ENCODE results near the gene NFYB. TPM values are rescaled to one million over a fixed set of nuclear protein-coding genes. Genes with fewer than 3 reads are reported as not detected.

Gene NFYB
- polyA plus RNA-seq, 1 donor from 2014 or later: 33.3 TPM

DNA sequence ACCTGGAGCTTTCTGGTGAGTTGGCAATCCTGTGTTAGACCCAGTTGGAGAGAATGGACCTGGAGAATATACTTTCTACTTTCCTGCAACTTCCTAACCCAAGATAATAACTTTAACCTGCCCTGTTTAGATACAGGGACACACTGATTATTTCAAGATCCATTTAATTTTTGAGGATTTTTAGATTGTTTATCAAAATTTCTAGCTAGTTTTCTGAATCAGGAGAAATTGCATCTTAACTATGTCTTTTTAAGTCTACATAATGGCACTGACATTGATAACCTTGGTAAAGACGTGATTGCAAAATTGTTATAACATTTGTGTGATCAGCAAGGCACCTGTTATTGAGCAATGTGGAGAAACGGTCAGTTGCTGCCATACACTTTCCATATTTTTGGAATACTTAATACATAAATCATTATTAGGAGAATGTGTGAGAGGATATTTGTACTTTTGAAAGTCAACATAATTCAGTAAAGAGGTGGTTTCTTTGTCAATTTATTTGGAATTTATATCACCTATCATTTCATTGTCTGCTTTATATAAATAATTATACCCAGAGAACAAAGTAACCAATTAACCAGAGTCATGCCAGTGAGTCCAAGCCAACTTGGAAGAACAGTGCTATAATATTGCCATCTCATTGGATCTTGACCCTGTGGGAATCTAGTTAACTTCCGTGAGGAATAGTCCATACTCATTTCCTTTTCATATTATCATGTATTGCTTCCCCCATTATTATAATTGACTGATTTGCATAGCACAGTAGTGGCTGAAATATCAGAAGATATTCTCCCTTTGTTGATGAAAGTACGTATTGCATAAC lies 28.4 kb downstream of the NFYB start:
- H3K4me3 Mint-ChIP-seq: no peak overlapping the region
- peaks cover 3% of the 10 kb centered on the region for H3K36me3 Mint-ChIP-seq
- peaks cover 8 to 11% (median 10%) of the 10 kb centered on the region in 3 donors for H3K4me1 Mint-ChIP-seq
- H3K27ac Mint-ChIP-seq: peak overlapping the region in 1 of 3 donors; percentile 79
- H3K9me3 Mint-ChIP-seq: no peaks in the 10 kb centered on the region
- H3K27me3 Mint-ChIP-seq: no peaks in the 10 kb centered on the region

DNA sequence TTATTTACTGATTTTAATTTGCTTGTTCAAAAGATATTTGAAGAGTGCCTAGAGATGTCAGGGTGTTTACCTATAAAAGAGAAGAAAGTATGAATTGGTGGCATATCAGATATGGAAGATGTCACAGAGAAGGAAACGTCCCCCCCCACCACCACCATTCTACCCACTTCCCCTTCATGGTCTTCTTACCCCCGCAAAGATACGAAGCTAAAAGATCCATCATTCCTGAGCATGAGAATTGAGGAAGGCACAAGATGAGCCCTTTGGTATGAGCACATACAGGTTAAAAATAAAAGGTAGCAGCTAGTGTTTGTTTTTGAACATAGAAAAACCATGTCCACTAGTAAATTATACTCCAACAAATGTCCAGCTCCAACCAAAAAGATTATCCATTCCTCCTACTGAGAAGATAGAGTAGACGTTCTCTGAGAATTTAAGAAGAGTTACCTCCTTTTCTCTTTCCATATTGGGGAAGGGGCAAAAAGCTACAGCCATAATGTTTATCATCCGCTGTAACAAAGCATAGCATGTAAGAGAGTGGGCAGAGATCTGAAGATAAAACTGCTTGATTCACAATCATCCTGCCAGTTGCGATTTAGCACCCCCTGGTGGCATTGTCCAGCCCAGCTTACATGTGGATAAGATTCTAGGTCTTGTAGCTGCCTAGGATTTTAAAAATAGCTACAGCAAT lies 29.1 kb downstream of the NFYB start:
- peaks cover 3% of the 10 kb centered on the region for H3K36me3 Mint-ChIP-seq
- no peaks in the 10 kb centered on the region for H3K9me3 Mint-ChIP-seq
- peak overlapping the region in 1 of 3 donors; percentile 79 for H3K27ac Mint-ChIP-seq
- no peaks in the 10 kb centered on the region for H3K27me3 Mint-ChIP-seq
- H3K4me1 Mint-ChIP-seq: peaks cover 6 to 11% (median 10%) of the 10 kb centered on the region in 3 donors
- H3K4me3 Mint-ChIP-seq: peak overlapping the region in 1 of 4 donors; percentile 8

DNA sequence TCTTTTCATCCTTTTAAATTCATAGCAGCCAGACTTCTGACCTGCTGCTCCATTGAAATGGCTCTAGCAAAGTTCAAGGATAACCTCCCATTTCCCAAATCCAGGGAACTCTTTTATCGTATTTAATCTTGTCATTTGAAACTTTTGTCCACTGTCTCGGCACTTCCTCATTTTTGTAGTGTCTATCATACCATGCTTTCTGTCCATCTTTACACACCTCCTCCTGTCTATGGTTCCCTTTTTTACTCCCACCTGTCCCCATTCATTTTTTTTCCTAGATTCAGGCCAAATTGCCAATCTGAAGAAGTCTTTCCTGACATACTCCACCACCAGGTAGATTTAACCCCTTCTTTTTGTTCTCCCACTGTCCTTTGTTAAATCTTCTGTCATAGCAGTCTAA lies 31.0 kb downstream of the NFYB start:
- Mint-ChIP-seq H3K9me3 (no peaks in the 10 kb centered on the region), H3K27me3 (no peaks in the 10 kb centered on the region), H3K36me3 (peaks cover 3% of the 10 kb centered on the region), H3K4me1 (peaks cover 6 to 11% (median 10%) of the 10 kb centered on the region in 3 donors), H3K4me3 (no peak overlapping the region), H3K27ac (no peak overlapping the region)

DNA sequence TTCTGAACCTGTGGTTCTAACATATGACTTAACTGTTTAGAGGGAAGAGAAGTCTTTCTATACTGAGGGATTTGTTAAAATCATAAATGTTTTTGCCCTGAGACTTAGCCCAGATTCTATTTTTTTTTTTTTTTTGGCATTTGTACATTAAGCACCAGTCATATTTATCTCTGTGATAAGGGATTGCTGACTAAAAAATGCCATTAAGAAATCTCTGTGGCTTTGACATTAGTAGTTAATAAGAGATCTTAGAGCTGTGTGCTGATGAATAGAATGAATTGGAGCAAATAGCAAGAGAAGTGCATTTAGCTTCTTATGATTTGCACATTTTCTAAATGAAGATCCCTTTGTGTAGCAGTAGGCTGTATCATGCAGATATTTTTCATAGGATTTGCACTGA lies 32.5 kb downstream of the NFYB start:
- Mint-ChIP-seq H3K36me3 (peaks cover 6% of the 10 kb centered on the region), H3K4me3 (no peak overlapping the region)

DNA sequence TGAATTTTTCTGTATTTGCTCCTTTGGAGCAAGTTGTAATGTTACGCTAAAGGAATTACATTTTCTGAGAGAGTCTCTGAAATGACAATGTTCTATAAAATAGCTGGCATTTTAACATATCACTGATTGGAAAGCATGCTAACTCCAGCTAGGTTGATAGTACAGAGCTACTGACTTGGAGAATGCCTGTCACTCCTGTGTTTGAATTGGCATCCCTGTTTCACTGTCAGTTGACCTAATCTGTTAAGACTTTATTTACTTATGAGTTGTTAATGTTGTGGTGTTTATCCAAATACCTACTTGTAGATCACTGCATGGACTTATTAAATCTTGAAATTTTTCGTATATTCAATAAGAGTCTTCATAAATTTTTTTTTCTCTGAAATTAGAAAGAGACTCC lies 40.1 kb downstream of the NFYB start:
- Mint-ChIP-seq H3K4me1 (no peaks in the 10 kb centered on the region), H3K36me3 (peaks cover 6% of the 10 kb centered on the region), H3K27me3 (no peaks in the 10 kb centered on the region), H3K4me3 (no peak overlapping the region), H3K9me3 (no peaks in the 10 kb centered on the region), H3K27ac (peak overlapping the region in 1 of 3 donors; percentile 23)

More for the DNA sequence above, 32.5 kb downstream of the NFYB start:
- Mint-ChIP-seq H3K27ac (no peak overlapping the region), H3K27me3 (no peaks in the 10 kb centered on the region), H3K9me3 (no peaks in the 10 kb centered on the region), H3K4me1 (peaks cover 3 to 10% (median 7%) of the 10 kb centered on the region in 3 donors)

DNA sequence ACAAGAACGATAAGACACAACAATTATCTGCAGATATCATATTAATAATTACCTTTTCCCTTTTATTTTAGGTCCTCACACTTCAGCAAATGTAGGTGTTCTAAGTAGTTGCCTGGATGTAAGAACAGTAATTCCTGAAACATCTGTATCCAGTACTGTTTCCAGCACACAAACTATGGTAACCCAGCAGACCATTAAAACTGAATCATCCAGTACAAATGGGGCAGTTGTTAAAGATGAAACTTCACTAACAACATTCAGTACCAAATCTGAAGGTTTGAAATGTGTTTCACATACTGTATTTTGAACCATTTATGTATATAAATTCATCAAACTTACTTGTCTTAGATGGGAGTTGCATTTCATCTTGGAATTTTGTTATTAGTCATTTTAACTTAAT lies 42.7 kb downstream of the NFYB start:
- H3K27me3 Mint-ChIP-seq: no peaks in the 10 kb centered on the region
- no peak overlapping the region for H3K27ac Mint-ChIP-seq
- no peaks in the 10 kb centered on the region for H3K9me3 Mint-ChIP-seq
- no peak overlapping the region for H3K4me3 Mint-ChIP-seq
- no peaks in the 10 kb centered on the region for H3K4me1 Mint-ChIP-seq
- peaks cover 1% of the 10 kb centered on the region for H3K36me3 Mint-ChIP-seq

DNA sequence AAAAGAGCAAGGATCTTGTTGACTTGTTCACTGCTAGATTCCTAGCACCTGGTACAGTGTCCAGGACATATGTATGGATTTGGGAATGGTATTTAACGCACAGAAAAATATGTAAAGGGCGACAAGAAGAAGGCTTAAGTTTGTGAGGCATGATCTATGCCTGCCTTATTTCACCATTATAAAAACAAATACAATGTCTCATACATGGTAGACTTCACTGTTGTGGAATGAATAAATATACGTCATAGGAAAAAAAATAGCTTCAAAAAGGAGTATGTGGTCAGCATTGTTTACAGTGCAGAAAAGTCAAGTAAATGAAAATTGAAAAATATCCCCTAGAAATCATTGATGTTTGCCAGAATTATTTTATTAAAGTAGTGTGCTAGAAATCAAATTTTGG lies 43.7 kb downstream of the NFYB start:
- no peaks in the 10 kb centered on the region for H3K27me3 Mint-ChIP-seq
- peaks cover 1% of the 10 kb centered on the region for H3K36me3 Mint-ChIP-seq
- no peak overlapping the region for H3K27ac Mint-ChIP-seq
- no peak overlapping the region for H3K4me3 Mint-ChIP-seq
- no peaks in the 10 kb centered on the region for H3K4me1 Mint-ChIP-seq
- no peaks in the 10 kb centered on the region for H3K9me3 Mint-ChIP-seq

DNA sequence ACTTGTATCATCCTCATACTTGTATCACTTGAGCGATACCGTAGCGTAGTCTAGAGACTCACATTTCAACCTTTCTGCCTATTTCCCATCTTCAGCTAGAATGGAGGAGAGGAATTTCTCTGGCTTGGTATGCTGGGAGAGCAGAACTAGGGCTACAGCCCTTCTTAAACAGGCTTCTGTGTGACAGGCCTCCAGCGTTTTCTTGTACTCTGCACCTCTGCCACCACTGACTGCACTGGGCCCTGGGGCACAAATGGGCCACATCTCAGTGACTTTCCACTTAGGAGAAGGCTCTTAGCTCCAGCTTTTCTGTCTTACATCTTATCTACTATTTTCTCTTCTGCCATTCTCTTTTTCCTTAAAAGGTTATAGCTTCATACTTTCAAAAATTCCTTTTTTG lies 46.9 kb downstream of the NFYB start:
- no peaks in the 10 kb centered on the region for H3K36me3 Mint-ChIP-seq
- no peak overlapping the region for H3K4me3 Mint-ChIP-seq
- no peaks in the 10 kb centered on the region for H3K9me3 Mint-ChIP-seq
- no peak overlapping the region for H3K27ac Mint-ChIP-seq
- H3K4me1 Mint-ChIP-seq: no peaks in the 10 kb centered on the region
- no peaks in the 10 kb centered on the region for H3K27me3 Mint-ChIP-seq

DNA sequence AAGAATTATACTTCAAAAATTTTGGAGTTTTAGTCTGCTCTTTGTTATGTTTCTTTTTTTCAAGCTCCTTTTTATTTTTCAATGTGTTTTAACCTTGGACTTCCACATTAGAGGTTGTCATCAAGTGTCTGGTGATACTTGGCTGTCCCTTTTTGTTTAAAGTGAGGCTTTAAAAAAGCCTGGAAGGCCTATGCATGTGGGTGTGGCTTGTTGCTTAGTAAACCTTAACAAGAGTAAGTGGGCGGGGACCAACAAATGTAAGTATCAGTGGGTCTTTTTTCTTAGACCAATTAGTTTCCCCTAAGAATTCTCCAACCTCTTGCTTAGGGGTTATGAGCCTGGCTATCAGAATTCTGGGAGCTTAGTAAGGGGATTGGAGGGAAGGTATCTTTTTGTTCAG lies 47.3 kb downstream of the NFYB start:
- H3K4me3 Mint-ChIP-seq: no peak overlapping the region
- no peaks in the 10 kb centered on the region for H3K36me3 Mint-ChIP-seq
- no peaks in the 10 kb centered on the region for H3K27me3 Mint-ChIP-seq
- no peaks in the 10 kb centered on the region for H3K4me1 Mint-ChIP-seq
- H3K27ac Mint-ChIP-seq: peak overlapping the region in 1 of 3 donors; percentile 10
- H3K9me3 Mint-ChIP-seq: no peaks in the 10 kb centered on the region

DNA sequence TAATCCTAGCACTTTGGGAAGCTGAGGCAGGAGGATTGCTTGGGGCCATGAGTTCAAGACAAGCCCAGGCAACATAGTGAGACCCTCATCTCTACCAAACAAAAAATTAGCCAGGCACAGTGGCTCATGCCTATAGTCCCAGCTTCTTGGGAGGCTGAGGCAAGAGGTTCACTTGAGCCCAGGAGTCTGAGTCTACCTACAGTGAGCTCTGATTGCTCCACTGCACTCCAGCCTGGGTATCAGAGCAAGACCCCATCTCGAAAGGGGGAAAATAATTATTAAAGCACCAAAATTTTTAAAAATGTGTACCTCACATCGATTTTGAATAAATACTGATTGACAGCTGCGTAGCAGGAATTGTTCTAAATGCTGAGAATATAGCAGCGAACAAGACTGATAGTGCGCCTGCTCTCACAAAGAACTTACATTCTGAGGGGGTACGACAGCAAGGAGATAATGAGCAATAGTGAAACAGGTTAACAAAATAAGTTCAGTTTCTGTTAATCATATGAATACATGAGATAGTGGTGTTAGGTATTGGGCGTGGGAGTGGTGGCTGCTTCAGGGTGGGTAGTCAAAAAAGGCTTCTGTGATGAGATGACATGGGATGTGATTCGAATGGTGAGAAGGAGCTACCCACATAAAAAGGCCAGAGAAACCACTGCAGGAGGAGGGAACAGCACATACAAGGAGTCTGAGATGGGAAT lies 54.1 kb downstream of the NFYB start:
- Mint-ChIP-seq H3K27me3 (no peaks in the 10 kb centered on the region), H3K4me3 (no peak overlapping the region), H3K27ac (no peak overlapping the region), H3K9me3 (no peaks in the 10 kb centered on the region), H3K36me3 (peaks cover 7% of the 10 kb centered on the region), H3K4me1 (peaks cover 0 to 2% (median 0%) of the 10 kb centered on the region in 3 donors)

DNA sequence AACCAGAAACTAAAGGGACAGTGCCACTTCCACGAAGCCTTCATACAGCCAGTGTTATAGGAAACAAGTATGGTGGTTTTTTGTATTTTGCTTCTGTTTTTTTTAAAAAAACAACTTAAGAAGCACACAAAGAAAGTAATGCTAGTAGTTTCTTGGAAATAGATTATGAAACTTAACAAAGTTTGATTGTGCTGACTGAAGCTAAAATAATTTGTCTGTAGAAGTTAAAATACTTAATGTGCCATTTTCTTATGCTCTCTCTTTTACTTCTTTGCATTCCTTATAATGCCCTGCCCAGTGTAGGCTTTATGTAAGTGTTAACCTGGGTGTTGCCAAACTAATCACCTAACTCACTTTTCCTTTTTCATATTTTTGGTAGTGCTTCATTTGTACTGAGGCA lies 57.2 kb downstream of the NFYB start:
- no peak overlapping the region for H3K27ac Mint-ChIP-seq
- H3K36me3 Mint-ChIP-seq: peaks cover 11% of the 10 kb centered on the region
- no peaks in the 10 kb centered on the region for H3K27me3 Mint-ChIP-seq
- peaks cover 0 to 4% (median 0%) of the 10 kb centered on the region in 3 donors for H3K4me1 Mint-ChIP-seq
- H3K4me3 Mint-ChIP-seq: no peak overlapping the region
- no peaks in the 10 kb centered on the region for H3K9me3 Mint-ChIP-seq

DNA sequence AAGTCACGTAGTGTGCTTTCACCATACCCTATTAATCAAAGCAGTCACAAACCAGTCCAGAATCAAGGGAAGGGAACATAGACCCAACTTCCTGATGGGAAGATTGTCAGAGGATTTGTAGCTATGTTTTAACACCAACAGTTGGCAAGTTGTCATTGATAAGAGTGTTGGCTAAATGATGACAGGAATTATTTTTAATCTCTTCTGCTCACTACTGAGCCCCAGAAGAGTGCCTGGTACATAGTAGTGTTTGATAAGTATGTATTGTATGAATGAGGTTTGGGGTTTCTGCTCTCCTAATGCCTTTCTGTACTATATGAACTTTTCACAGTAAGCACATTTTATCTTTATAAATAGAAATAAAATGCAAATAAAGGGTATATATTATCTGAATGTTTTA lies 59.0 kb downstream of the NFYB start:
- Mint-ChIP-seq H3K27me3 (no peaks in the 10 kb centered on the region), H3K4me1 (peaks cover 0 to 3% (median 0%) of the 10 kb centered on the region in 3 donors), H3K27ac (no peak overlapping the region), H3K9me3 (no peaks in the 10 kb centered on the region), H3K36me3 (peaks cover 5% of the 10 kb centered on the region), H3K4me3 (no peak overlapping the region)

DNA sequence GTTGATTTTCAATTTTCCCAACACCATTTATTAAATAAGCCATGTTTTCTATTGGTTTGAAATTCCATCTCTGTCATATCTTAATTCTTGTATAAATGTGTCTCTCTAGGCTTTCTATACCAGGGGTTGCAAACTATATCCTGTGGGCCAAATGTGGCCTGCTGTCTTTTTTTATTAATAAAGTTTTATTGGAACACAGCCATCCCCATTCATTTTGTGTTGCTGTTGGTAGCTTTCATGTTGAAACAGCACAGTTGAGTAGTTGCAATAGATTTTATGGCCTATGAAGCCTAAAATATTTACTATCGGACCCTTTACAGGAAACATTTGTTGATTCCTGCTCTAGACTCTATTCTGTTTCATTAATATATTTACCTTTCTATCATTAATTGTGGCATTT lies 64.3 kb downstream of the NFYB start:
- Mint-ChIP-seq H3K27ac (no peak overlapping the region), H3K4me1 (peaks cover 0 to 2% (median 0%) of the 10 kb centered on the region in 3 donors), H3K36me3 (peaks cover 5% of the 10 kb centered on the region), H3K4me3 (no peak overlapping the region), H3K9me3 (no peaks in the 10 kb centered on the region), H3K27me3 (no peaks in the 10 kb centered on the region)

DNA sequence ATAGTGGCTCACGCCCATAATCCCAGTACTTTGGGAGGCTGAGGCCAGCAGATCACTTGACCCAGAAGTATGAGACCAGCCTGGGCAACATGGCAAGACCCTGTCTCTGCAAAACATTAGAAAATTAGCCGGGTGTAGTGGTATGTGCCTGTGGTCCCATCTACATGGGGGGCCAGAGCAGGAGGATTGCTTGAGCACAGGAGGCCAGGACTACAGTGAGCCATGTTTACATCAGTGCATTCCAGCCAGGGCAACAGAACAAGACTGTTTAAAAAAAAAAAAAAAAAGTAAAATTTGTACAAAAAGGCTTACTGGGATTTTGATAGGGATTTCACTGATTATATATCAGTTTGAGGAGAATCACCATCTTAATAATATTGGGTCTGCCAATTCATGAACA lies 65.9 kb downstream of the NFYB start:
- Mint-ChIP-seq H3K4me3 (no peak overlapping the region), H3K36me3 (peaks cover 5% of the 10 kb centered on the region), H3K27ac (no peak overlapping the region), H3K4me1 (peaks cover 0 to 6% (median under 1%) of the 10 kb centered on the region in 3 donors), H3K27me3 (no peaks in the 10 kb centered on the region), H3K9me3 (no peaks in the 10 kb centered on the region)

Data from IgD-negative memory B cell (primary cell).